ENCODE measurements around the gene SPG11. TPM values are rescaled to one million over a fixed set of nuclear protein-coding genes. Genes with fewer than 3 reads are reported as not detected.

The SPG11 gene
- total and polyA plus RNA-seq, 2 of the 13 experiments (the other 11 are each of a cell fraction or from before 2014, with no cell fraction given) = 31.5 to 40.7 TPM

DNA sequence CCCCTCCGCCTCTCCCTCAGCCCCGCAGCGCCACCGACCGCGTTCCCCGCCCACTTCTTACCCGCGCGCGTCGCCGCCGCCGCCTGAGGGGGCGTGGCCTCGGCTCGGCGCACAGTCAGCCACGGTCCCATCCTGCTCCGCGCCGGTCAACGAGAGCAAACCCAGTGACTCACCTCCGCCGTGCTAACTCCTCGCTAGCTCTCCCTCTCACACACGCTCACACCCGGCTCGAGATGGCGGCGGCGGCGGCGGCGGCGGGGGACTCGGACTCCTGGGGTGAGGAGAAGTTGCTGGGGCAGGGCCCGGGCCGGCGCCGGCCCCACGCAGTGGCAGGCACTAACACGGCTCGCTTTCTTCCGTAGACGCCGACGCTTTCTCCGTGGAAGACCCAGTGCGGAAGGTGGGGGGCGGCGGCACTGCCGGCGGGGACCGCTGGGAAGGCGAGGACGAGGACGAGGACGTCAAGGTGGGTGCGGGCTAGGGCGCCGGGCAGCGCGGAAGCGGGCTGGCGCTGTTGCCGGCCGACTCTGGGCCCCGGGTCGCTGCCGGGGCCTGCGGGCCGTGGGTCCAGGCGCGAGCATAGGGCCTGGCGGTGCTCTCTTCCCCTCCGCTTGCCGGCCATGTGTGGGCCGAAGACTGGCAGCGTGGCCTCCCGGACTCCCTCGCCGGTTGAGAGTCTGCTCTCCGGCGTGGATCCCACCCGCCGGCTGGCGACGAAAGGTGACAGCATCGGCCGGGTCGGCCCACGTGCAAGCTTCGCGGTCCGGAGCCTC, 126.3 kb downstream of the SPG11 start, which contains the start of gene EIF3J (continued):
- TF ChIP-seq, protein P1, sequence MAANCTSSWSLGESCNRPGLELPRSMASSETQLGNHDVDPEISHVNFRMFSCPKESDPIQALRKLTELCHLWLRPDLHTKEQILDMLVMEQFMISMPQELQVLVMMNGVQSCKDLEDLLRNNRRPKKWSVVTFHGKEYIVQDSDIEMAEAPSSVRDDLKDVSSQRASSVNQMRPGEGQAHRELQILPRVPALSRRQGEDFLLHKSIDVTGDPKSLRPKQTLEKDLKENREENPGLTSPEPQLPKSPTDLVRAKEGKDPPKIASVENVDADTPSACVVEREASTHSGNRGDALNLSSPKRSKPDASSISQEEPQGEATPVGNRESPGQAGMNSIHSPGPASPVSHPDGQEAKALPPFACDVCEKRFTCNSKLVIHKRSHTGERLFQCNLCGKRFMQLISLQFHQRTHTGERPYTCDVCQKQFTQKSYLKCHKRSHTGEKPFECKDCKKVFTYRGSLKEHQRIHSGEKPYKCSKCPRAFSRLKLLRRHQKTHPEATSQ (CRISPR knock-in tag; IDR thresholded peaks at IDR 0.05; ENCODE audit: borderline replicate concordance) = no peak
- TF ChIP-seq, protein P2, sequence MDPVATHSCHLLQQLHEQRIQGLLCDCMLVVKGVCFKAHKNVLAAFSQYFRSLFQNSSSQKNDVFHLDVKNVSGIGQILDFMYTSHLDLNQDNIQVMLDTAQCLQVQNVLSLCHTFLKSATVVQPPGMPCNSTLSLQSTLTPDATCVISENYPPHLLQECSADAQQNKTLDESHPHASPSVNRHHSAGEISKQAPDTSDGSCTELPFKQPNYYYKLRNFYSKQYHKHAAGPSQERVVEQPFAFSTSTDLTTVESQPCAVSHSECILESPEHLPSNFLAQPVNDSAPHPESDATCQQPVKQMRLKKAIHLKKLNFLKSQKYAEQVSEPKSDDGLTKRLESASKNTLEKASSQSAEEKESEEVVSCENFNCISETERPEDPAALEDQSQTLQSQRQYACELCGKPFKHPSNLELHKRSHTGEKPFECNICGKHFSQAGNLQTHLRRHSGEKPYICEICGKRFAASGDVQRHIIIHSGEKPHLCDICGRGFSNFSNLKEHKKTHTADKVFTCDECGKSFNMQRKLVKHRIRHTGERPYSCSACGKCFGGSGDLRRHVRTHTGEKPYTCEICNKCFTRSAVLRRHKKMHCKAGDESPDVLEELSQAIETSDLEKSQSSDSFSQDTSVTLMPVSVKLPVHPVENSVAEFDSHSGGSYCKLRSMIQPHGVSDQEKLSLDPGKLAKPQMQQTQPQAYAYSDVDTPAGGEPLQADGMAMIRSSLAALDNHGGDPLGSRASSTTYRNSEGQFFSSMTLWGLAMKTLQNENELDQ (CRISPR knock-in tag; IDR thresholded peaks at IDR 0.05; ENCODE audit: borderline replicate concordance) = no peak
- TF ChIP-seq, protein P3, sequence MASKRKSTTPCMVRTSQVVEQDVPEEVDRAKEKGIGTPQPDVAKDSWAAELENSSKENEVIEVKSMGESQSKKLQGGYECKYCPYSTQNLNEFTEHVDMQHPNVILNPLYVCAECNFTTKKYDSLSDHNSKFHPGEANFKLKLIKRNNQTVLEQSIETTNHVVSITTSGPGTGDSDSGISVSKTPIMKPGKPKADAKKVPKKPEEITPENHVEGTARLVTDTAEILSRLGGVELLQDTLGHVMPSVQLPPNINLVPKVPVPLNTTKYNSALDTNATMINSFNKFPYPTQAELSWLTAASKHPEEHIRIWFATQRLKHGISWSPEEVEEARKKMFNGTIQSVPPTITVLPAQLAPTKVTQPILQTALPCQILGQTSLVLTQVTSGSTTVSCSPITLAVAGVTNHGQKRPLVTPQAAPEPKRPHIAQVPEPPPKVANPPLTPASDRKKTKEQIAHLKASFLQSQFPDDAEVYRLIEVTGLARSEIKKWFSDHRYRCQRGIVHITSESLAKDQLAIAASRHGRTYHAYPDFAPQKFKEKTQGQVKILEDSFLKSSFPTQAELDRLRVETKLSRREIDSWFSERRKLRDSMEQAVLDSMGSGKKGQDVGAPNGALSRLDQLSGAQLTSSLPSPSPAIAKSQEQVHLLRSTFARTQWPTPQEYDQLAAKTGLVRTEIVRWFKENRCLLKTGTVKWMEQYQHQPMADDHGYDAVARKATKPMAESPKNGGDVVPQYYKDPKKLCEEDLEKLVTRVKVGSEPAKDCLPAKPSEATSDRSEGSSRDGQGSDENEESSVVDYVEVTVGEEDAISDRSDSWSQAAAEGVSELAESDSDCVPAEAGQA (IDR thresholded peaks at IDR 0.05; ENCODE audit: low read depth) = no peak
- TF ChIP-seq, protein P3 (CRISPR knock-in tag; IDR thresholded peaks at IDR 0.05; ENCODE audit: borderline replicate concordance) = no peak
- TF ChIP-seq ZNF850 (CRISPR knock-in tag; conservative IDR thresholded peaks at IDR 0.05) (no peak), STAT5B (CRISPR knock-in tag; IDR thresholded peaks at IDR 0.05) (0 out of 2 replicates have a peak, but pooled peaks have one; percentile 57), ZNF75D (CRISPR knock-in tag; IDR thresholded peaks at IDR 0.05; ENCODE audit: borderline replicate concordance) (no peak)
- TF ChIP-seq, protein P4, sequence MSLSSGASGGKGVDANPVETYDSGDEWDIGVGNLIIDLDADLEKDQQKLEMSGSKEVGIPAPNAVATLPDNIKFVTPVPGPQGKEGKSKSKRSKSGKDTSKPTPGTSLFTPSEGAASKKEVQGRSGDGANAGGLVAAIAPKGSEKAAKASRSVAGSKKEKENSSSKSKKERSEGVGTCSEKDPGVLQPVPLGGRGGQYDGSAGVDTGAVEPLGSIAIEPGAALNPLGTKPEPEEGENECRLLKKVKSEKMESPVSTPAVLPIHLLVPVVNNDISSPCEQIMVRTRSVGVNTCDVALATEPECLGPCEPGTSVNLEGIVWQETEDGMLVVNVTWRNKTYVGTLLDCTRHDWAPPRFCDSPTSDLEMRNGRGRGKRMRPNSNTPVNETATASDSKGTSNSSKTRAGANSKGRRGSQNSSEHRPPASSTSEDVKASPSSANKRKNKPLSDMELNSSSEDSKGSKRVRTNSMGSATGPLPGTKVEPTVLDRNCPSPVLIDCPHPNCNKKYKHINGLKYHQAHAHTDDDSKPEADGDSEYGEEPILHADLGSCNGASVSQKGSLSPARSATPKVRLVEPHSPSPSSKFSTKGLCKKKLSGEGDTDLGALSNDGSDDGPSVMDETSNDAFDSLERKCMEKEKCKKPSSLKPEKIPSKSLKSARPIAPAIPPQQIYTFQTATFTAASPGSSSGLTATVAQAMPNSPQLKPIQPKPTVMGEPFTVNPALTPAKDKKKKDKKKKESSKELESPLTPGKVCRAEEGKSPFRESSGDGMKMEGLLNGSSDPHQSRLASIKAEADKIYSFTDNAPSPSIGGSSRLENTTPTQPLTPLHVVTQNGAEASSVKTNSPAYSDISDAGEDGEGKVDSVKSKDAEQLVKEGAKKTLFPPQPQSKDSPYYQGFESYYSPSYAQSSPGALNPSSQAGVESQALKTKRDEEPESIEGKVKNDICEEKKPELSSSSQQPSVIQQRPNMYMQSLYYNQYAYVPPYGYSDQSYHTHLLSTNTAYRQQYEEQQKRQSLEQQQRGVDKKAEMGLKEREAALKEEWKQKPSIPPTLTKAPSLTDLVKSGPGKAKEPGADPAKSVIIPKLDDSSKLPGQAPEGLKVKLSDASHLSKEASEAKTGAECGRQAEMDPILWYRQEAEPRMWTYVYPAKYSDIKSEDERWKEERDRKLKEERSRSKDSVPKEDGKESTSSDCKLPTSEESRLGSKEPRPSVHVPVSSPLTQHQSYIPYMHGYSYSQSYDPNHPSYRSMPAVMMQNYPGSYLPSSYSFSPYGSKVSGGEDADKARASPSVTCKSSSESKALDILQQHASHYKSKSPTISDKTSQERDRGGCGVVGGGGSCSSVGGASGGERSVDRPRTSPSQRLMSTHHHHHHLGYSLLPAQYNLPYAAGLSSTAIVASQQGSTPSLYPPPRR (CRISPR knock-in tag; IDR thresholded peaks at IDR 0.05; ENCODE audit: borderline replicate concordance) = no peak
- TF ChIP-seq, protein P5, sequence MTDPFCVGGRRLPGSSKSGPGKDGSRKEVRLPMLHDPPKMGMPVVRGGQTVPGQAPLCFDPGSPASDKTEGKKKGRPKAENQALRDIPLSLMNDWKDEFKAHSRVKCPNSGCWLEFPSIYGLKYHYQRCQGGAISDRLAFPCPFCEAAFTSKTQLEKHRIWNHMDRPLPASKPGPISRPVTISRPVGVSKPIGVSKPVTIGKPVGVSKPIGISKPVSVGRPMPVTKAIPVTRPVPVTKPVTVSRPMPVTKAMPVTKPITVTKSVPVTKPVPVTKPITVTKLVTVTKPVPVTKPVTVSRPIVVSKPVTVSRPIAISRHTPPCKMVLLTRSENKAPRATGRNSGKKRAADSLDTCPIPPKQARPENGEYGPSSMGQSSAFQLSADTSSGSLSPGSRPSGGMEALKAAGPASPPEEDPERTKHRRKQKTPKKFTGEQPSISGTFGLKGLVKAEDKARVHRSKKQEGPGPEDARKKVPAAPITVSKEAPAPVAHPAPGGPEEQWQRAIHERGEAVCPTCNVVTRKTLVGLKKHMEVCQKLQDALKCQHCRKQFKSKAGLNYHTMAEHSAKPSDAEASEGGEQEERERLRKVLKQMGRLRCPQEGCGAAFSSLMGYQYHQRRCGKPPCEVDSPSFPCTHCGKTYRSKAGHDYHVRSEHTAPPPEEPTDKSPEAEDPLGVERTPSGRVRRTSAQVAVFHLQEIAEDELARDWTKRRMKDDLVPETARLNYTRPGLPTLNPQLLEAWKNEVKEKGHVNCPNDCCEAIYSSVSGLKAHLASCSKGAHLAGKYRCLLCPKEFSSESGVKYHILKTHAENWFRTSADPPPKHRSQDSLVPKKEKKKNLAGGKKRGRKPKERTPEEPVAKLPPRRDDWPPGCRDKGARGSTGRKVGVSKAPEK (CRISPR knock-in tag; IDR thresholded peaks at IDR 0.05; ENCODE audit: borderline replicate concordance) = no peak
